ENCODE results near the gene SNAI3. TPM values are rescaled to one million over a fixed set of nuclear protein-coding genes. Genes with fewer than 3 reads are reported as not detected.
A peak's percentile ranks its signal among the peaks of the same experiment; 100 is the strongest.

Gene SNAI3
- total RNA-seq, 6 experiments from 2014 or later = not detected

GRCh38 chr16:88634141-88634993 lies 51.9 kb downstream of the SNAI3 start:
- TF ChIP-seq CTCF (IDR thresholded peaks at IDR 0.05) = no peak
- H3K36me3 Mint-ChIP-seq (ENCODE audit: low read depth) = no peaks in the 10 kb centered on the region
- peaks cover 17% of the 10 kb centered on the region for H3K4me1 Mint-ChIP-seq (ENCODE audit: low read depth)
- no peak overlapping the region for H3K27ac Mint-ChIP-seq
- DNase-seq = no peak
- peak overlapping the region; percentile 47; the same call in 1 of the 2 replicates for H3K4me3 Mint-ChIP-seq
- peaks cover 8% of the 10 kb centered on the region for H3K27me3 Mint-ChIP-seq (ENCODE audit: insufficient read depth)
- no peaks in the 10 kb centered on the region for H3K9me3 Mint-ChIP-seq

- Mint-ChIP-seq H3K36me3 (ENCODE audit: low read depth) (no peaks in the 10 kb centered on the region), H3K9me3 (no peaks in the 10 kb centered on the region), H3K27ac (no peak overlapping the region), H3K4me3 (no peak overlapping the region), H3K27me3 (ENCODE audit: insufficient read depth) (peaks cover 6% of the 10 kb centered on the region), H3K4me1 (ENCODE audit: low read depth) (peaks cover 17% of the 10 kb centered on the region)
- no peak for TF ChIP-seq CTCF (IDR thresholded peaks at IDR 0.05)
- no peak for DNase-seq
Measured at GRCh38 chr16:88633684-88634140, 52.6 kb downstream of the SNAI3 start.

- Mint-ChIP-seq H3K4me1 (ENCODE audit: low read depth) (peaks cover 13% of the 10 kb centered on the region), H3K4me3 (no peak overlapping the region), H3K27me3 (ENCODE audit: insufficient read depth) (no peaks in the 10 kb centered on the region; the same call in 1 of the 2 replicates), H3K27ac (no peak overlapping the region), H3K9me3 (no peaks in the 10 kb centered on the region), H3K36me3 (ENCODE audit: low read depth) (no peaks in the 10 kb centered on the region; the same call in 1 of the 2 replicates)
- DNase-seq = no peak
- no peak for TF ChIP-seq CTCF (IDR thresholded peaks at IDR 0.05)
Measured at GRCh38 chr16:88632587-88632930, 53.7 kb downstream of the SNAI3 start.

GRCh38 chr16:88631920-88632586 lies 54.3 kb downstream of the SNAI3 start:
- TF ChIP-seq CTCF (IDR thresholded peaks at IDR 0.05) = no peak
- Mint-ChIP-seq H3K4me3 (no peak overlapping the region), H3K36me3 (ENCODE audit: low read depth) (no peaks in the 10 kb centered on the region; the same call in 1 of the 2 replicates)

GRCh38 chr16:88631384-88631783 lies 54.9 kb downstream of the SNAI3 start:
- Mint-ChIP-seq H3K4me3 (no peak overlapping the region), H3K9me3 (no peaks in the 10 kb centered on the region), H3K4me1 (ENCODE audit: low read depth) (peaks cover 6% of the 10 kb centered on the region; the same call in 1 of the 2 replicates), H3K36me3 (ENCODE audit: low read depth) (no peaks in the 10 kb centered on the region; the same call in 1 of the 2 replicates), H3K27me3 (ENCODE audit: insufficient read depth) (no peaks in the 10 kb centered on the region; the same call in none of the 2 replicates), H3K27ac (no peak overlapping the region)
- TF ChIP-seq CTCF (IDR thresholded peaks at IDR 0.05) = no peak
- DNase-seq = no peak

More at GRCh38 chr16:88631920-88632586, 54.3 kb downstream of the SNAI3 start:
- DNase-seq = no peak
- Mint-ChIP-seq H3K27me3 (ENCODE audit: insufficient read depth) (no peaks in the 10 kb centered on the region; the same call in 1 of the 2 replicates), H3K9me3 (no peaks in the 10 kb centered on the region), H3K27ac (no peak overlapping the region), H3K4me1 (ENCODE audit: low read depth) (peaks cover 8% of the 10 kb centered on the region)
